ENCODE measurements around the gene TEX2. TPM values are rescaled to one million over a fixed set of nuclear protein-coding genes. Genes with fewer than 3 reads are reported as not detected.

Gene TEX2
- total and polyA plus RNA-seq, 2 of the 13 experiments (the other 11 are each of a cell fraction or from before 2014, with no cell fraction given), result 21.4 to 37.7 TPM

DNA sequence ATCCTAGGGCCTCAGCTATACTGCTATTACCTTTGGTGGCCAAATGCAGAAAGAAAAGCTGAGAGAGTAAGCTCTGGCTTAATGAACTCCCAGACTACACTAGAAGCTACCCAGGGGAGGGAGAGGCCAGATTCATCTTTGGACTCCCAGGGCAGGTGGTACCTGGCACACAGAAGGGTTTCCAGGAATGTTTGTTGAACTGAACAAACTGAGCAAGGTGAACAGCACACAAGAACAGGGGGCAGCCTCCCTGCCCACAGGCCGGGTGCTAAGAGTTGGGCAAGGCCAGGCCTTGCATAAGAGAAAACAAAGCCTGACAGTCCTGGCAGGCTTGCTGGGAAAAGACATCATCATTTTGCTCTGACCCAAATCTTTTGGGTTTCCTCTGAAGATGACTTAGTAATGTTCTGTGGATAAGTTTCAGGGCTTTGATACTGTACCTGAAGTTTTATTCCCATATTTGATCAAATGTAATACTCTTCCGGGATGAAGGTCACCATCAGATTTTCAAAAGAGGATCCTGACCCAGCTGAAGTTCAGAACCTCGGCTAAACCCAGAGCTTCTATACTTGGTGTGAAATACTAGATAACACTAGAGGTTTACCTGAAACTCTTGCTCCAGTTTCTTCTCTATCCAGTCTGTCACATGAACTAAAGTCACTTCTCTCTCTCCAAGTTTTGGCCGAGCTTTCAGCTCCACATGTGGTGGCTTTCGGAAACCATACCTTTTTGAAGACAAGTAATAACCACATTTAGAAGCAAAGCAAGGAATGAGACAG is 112.6 kb downstream of the TEX2 start (continued):
- TF ChIP-seq, protein P1, sequence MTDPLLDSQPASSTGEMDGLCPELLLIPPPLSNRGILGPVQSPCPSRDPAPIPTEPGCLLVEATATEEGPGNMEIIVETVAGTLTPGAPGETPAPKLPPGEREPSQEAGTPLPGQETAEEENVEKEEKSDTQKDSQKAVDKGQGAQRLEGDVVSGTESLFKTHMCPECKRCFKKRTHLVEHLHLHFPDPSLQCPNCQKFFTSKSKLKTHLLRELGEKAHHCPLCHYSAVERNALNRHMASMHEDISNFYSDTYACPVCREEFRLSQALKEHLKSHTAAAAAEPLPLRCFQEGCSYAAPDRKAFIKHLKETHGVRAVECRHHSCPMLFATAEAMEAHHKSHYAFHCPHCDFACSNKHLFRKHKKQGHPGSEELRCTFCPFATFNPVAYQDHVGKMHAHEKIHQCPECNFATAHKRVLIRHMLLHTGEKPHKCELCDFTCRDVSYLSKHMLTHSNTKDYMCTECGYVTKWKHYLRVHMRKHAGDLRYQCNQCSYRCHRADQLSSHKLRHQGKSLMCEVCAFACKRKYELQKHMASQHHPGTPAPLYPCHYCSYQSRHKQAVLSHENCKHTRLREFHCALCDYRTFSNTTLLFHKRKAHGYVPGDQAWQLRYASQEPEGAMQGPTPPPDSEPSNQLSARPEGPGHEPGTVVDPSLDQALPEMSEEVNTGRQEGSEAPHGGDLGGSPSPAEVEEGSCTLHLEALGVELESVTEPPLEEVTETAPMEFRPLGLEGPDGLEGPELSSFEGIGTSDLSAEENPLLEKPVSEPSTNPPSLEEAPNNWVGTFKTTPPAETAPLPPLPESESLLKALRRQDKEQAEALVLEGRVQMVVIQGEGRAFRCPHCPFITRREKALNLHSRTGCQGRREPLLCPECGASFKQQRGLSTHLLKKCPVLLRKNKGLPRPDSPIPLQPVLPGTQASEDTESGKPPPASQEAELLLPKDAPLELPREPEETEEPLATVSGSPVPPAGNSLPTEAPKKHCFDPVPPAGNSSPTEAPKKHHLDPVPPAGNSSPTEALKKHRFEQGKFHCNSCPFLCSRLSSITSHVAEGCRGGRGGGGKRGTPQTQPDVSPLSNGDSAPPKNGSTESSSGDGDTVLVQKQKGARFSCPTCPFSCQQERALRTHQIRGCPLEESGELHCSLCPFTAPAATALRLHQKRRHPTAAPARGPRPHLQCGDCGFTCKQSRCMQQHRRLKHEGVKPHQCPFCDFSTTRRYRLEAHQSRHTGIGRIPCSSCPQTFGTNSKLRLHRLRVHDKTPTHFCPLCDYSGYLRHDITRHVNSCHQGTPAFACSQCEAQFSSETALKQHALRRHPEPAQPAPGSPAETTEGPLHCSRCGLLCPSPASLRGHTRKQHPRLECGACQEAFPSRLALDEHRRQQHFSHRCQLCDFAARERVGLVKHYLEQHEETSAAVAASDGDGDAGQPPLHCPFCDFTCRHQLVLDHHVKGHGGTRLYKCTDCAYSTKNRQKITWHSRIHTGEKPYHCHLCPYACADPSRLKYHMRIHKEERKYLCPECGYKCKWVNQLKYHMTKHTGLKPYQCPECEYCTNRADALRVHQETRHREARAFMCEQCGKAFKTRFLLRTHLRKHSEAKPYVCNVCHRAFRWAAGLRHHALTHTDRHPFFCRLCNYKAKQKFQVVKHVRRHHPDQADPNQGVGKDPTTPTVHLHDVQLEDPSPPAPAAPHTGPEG (CRISPR knock-in tag; IDR thresholded peaks at IDR 0.05), result peak; percentile 86; the same call in 1 of the 2 replicates
- TF ChIP-seq ZNF841 (CRISPR knock-in tag; IDR thresholded peaks at IDR 0.05; ENCODE audit: borderline replicate concordance) (no peak), KLF11 (CRISPR knock-in tag; IDR thresholded peaks at IDR 0.05) (peak; percentile 79; the same call in 1 of the 2 replicates), PHF21A (CRISPR knock-in tag; IDR thresholded peaks at IDR 0.05) (peak; percentile 99), NR3C1 (CRISPR knock-in tag; IDR thresholded peaks at IDR 0.05) (no peak), ZNF143 (CRISPR knock-in tag; IDR thresholded peaks at IDR 0.05) (peak; percentile 77), ZNF781 (CRISPR knock-in tag; IDR thresholded peaks at IDR 0.05; ENCODE audit: borderline replicate concordance, not compliant biosample characterization) (peak; percentile 95), ZNF616 (CRISPR knock-in tag; IDR thresholded peaks at IDR 0.05; ENCODE audit: low read depth) (no peak), EP300 (IDR thresholded peaks at IDR 0.05; ENCODE audit: low read depth in 2 of 2, low read length in 2 of 2) (peak; percentile 95 to 97), EP300 (CRISPR knock-in tag; IDR thresholded peaks at IDR 0.05; ENCODE audit: borderline replicate concordance) (peak; percentile 98), SNAPC2 (CRISPR knock-in tag; IDR thresholded peaks at IDR 0.05) (peak; percentile 74; the same call in 1 of the 2 replicates), BRCA1 (CRISPR knock-in tag; IDR thresholded peaks at IDR 0.05) (peak; percentile 89)
- TF ChIP-seq, protein P2, sequence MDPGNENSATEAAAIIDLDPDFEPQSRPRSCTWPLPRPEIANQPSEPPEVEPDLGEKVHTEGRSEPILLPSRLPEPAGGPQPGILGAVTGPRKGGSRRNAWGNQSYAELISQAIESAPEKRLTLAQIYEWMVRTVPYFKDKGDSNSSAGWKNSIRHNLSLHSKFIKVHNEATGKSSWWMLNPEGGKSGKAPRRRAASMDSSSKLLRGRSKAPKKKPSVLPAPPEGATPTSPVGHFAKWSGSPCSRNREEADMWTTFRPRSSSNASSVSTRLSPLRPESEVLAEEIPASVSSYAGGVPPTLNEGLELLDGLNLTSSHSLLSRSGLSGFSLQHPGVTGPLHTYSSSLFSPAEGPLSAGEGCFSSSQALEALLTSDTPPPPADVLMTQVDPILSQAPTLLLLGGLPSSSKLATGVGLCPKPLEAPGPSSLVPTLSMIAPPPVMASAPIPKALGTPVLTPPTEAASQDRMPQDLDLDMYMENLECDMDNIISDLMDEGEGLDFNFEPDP (CRISPR knock-in tag; conservative IDR thresholded peaks at IDR 0.05), result no peak
- TF ChIP-seq, protein P3, sequence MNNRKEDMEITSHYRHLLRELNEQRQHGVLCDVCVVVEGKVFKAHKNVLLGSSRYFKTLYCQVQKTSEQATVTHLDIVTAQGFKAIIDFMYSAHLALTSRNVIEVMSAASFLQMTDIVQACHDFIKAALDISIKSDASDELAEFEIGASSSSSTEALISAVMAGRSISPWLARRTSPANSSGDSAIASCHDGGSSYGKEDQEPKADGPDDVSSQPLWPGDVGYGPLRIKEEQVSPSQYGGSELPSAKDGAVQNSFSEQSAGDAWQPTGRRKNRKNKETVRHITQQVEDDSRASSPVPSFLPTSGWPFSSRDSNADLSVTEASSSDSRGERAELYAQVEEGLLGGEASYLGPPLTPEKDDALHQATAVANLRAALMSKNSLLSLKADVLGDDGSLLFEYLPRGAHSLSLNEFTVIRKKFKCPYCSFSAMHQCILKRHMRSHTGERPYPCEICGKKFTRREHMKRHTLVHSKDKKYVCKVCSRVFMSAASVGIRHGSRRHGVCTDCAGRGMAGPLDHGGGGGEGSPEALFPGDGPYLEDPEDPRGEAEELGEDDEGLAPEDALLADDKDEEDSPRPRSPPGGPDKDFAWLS (CRISPR knock-in tag; IDR thresholded peaks at IDR 0.05; ENCODE audit: borderline replicate concordance), result no peak
- TF ChIP-seq, protein P4, sequence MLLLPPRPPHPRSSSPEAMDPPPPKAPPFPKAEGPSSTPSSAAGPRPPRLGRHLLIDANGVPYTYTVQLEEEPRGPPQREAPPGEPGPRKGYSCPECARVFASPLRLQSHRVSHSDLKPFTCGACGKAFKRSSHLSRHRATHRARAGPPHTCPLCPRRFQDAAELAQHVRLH (CRISPR knock-in tag; IDR thresholded peaks at IDR 0.05; ENCODE audit: borderline replicate concordance, low read depth), result peak; percentile 99
- TF ChIP-seq, protein P5, sequence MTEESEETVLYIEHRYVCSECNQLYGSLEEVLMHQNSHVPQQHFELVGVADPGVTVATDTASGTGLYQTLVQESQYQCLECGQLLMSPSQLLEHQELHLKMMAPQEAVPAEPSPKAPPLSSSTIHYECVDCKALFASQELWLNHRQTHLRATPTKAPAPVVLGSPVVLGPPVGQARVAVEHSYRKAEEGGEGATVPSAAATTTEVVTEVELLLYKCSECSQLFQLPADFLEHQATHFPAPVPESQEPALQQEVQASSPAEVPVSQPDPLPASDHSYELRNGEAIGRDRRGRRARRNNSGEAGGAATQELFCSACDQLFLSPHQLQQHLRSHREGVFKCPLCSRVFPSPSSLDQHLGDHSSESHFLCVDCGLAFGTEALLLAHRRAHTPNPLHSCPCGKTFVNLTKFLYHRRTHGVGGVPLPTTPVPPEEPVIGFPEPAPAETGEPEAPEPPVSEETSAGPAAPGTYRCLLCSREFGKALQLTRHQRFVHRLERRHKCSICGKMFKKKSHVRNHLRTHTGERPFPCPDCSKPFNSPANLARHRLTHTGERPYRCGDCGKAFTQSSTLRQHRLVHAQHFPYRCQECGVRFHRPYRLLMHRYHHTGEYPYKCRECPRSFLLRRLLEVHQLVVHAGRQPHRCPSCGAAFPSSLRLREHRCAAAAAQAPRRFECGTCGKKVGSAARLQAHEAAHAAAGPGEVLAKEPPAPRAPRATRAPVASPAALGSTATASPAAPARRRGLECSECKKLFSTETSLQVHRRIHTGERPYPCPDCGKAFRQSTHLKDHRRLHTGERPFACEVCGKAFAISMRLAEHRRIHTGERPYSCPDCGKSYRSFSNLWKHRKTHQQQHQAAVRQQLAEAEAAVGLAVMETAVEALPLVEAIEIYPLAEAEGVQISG (CRISPR knock-in tag; IDR thresholded peaks at IDR 0.05), result peak; percentile 97

Measured in HepG2 (cell line).